ENCODE results near the gene MBNL1. TPM values are rescaled to one million over a fixed set of nuclear protein-coding genes. Genes with fewer than 3 reads are reported as not detected.

Gene MBNL1, protein sequence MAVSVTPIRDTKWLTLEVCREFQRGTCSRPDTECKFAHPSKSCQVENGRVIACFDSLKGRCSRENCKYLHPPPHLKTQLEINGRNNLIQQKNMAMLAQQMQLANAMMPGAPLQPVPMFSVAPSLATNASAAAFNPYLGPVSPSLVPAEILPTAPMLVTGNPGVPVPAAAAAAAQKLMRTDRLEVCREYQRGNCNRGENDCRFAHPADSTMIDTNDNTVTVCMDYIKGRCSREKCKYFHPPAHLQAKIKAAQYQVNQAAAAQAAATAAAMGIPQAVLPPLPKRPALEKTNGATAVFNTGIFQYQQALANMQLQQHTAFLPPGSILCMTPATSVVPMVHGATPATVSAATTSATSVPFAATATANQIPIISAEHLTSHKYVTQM
- total RNA-seq = 483 and 545 TPM in 2 replicates

GRCh38 chr3:152268555-152269055 lies at the start of gene MBNL1:
Gene MBNL1 (plus strand): TSS chr3:152268929. CDS start chr3:152300194, 31,265 bp downstream.
- DNase-seq (ENCODE audit: insufficient read length, low spot score, missing footprints) = peak; percentile 78
- peak within 1 kb of the TSS; percentile 91 for H3K4me3 ChIP-seq (ENCODE audit: insufficient read depth, low read length)
- TF ChIP-seq, protein P1, sequence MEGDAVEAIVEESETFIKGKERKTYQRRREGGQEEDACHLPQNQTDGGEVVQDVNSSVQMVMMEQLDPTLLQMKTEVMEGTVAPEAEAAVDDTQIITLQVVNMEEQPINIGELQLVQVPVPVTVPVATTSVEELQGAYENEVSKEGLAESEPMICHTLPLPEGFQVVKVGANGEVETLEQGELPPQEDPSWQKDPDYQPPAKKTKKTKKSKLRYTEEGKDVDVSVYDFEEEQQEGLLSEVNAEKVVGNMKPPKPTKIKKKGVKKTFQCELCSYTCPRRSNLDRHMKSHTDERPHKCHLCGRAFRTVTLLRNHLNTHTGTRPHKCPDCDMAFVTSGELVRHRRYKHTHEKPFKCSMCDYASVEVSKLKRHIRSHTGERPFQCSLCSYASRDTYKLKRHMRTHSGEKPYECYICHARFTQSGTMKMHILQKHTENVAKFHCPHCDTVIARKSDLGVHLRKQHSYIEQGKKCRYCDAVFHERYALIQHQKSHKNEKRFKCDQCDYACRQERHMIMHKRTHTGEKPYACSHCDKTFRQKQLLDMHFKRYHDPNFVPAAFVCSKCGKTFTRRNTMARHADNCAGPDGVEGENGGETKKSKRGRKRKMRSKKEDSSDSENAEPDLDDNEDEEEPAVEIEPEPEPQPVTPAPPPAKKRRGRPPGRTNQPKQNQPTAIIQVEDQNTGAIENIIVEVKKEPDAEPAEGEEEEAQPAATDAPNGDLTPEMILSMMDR (IDR thresholded peaks at IDR 0.05; ENCODE audit: extremely low read depth, low read depth, low read length) = no peak
- no peaks in the 10 kb centered on the region for H3K9me3 ChIP-seq (ENCODE audit: low read depth, low read length)
- peak within 1 kb of the TSS; percentile 89 for H3K4me2 ChIP-seq (ENCODE audit: insufficient read depth, low read length)
- H2AFZ ChIP-seq (ENCODE audit: low read length) = peak within 1 kb of the TSS; percentile 58
- H3K4me1 ChIP-seq (ENCODE audit: insufficient read depth, low read length) = peaks cover 50% of the 10 kb centered on the region
- peaks cover 3% of the 10 kb centered on the region for H3K36me3 ChIP-seq (ENCODE audit: insufficient read depth, low read length)
- peaks cover 67% of the 10 kb centered on the region for H3K79me2 ChIP-seq (ENCODE audit: insufficient read depth, low read length)
- H3K27me3 ChIP-seq (ENCODE audit: insufficient read depth, low read length) = no peaks in the 10 kb centered on the region
- peaks cover 7% of the 10 kb centered on the region for H4K20me1 ChIP-seq (ENCODE audit: insufficient read depth, low read length)
- peak within 1 kb of the TSS; percentile 92 for H3K27ac ChIP-seq (ENCODE audit: low read depth, low read length)

GRCh38 chr3:152219216-152219615 lies 49.5 kb upstream of the MBNL1 start:
- TF ChIP-seq, protein P1 (IDR thresholded peaks at IDR 0.05; ENCODE audit: extremely low read depth, low read depth, low read length) = no peak
- Histone ChIP-seq H3K4me3 (ENCODE audit: insufficient read depth, low read length) (no peak overlapping the region), H4K20me1 (ENCODE audit: insufficient read depth, low read length) (no peaks in the 10 kb centered on the region), H3K9me3 (ENCODE audit: low read depth, low read length) (no peaks in the 10 kb centered on the region), H3K4me2 (ENCODE audit: insufficient read depth, low read length) (no peak overlapping the region), H3K27ac (ENCODE audit: low read depth, low read length) (no peak overlapping the region), H3K4me1 (ENCODE audit: insufficient read depth, low read length) (peaks cover 18% of the 10 kb centered on the region), H3K36me3 (ENCODE audit: insufficient read depth, low read length) (no peaks in the 10 kb centered on the region), H2AFZ (ENCODE audit: low read length) (peak overlapping the region; percentile 36), H3K79me2 (ENCODE audit: insufficient read depth, low read length) (no peaks in the 10 kb centered on the region), H3K27me3 (ENCODE audit: insufficient read depth, low read length) (no peaks in the 10 kb centered on the region)
- no peak for DNase-seq (ENCODE audit: insufficient read length, low spot score, missing footprints)

- Histone ChIP-seq H3K36me3 (ENCODE audit: insufficient read depth, low read length) (no peaks in the 10 kb centered on the region), H3K9me3 (ENCODE audit: low read depth, low read length) (no peaks in the 10 kb centered on the region), H3K79me2 (ENCODE audit: insufficient read depth, low read length) (no peaks in the 10 kb centered on the region), H3K4me1 (ENCODE audit: insufficient read depth, low read length) (peaks cover 18% of the 10 kb centered on the region), H3K4me2 (ENCODE audit: insufficient read depth, low read length) (no peak overlapping the region), H3K27me3 (ENCODE audit: insufficient read depth, low read length) (no peaks in the 10 kb centered on the region), H2AFZ (ENCODE audit: low read length) (peak overlapping the region; percentile 36), H3K4me3 (ENCODE audit: insufficient read depth, low read length) (no peak overlapping the region), H4K20me1 (ENCODE audit: insufficient read depth, low read length) (no peaks in the 10 kb centered on the region), H3K27ac (ENCODE audit: low read depth, low read length) (no peak overlapping the region)
- TF ChIP-seq, protein P1 (IDR thresholded peaks at IDR 0.05; ENCODE audit: extremely low read depth, low read depth, low read length) = no peak
- no peak for DNase-seq (ENCODE audit: insufficient read length, low spot score, missing footprints)
Measured at GRCh38 chr3:152219769-152220255, 48.9 kb upstream of the MBNL1 start.

- Histone ChIP-seq H3K79me2 (ENCODE audit: insufficient read depth, low read length) (no peaks in the 10 kb centered on the region), H3K4me1 (ENCODE audit: insufficient read depth, low read length) (peaks cover 18% of the 10 kb centered on the region), H3K27me3 (ENCODE audit: insufficient read depth, low read length) (no peaks in the 10 kb centered on the region), H3K9me3 (ENCODE audit: low read depth, low read length) (no peaks in the 10 kb centered on the region), H3K4me3 (ENCODE audit: insufficient read depth, low read length) (no peak overlapping the region), H3K4me2 (ENCODE audit: insufficient read depth, low read length) (peak overlapping the region; percentile 58), H3K36me3 (ENCODE audit: insufficient read depth, low read length) (no peaks in the 10 kb centered on the region), H2AFZ (ENCODE audit: low read length) (peak overlapping the region; percentile 26), H3K27ac (ENCODE audit: low read depth, low read length) (peak overlapping the region; percentile 74), H4K20me1 (ENCODE audit: insufficient read depth, low read length) (no peaks in the 10 kb centered on the region)
- TF ChIP-seq, protein P1 (IDR thresholded peaks at IDR 0.05; ENCODE audit: extremely low read depth, low read depth, low read length) = no peak
- peak; percentile 91 for DNase-seq (ENCODE audit: insufficient read length, low spot score, missing footprints)
Measured at GRCh38 chr3:152222327-152222726, 46.4 kb upstream of the MBNL1 start.
